ENCODE measurements around the gene CCKAR.

CCKAR gene

DNA sequence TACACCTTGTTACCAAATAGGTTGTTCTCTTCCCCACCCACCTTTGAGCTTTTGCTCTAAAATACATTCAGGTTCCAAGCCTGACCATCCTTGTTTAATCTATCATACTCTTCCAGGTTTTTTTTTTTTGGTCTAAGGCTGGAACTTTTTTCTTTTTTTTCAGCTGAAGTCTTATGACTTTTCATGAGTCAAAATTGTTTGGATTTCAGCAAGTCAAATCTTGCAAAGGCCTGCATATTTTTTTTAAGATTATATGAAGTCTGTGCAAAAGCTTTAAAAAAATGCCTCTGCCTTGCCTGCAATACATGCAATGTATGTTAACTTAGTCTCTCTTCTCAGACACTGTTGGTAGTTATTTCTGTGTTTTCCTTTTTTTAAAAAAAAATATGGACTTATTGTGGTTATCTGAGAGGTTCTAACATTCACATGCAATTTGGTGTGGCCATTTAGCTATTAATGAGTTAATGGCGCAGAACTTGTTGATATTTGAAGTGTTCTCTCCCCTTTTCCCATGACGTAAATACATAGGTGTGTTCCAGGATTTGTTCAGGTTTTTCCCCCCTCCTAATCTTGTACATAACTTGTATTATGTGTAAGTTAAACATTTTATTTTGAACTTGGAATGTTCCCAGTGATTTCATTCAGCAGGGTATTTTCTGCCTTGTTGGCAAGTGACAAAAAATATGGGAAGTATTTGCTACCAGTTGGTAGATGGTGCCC lies 58.7 kb downstream of the CCKAR start:
- H3K27me3 Mint-ChIP-seq: no peaks in the 10 kb centered on the region
- H3K4me3 Mint-ChIP-seq: no peak overlapping the region
- H3K4me1 Mint-ChIP-seq: no peaks in the 10 kb centered on the region
- H3K9me3 Mint-ChIP-seq: no peaks in the 10 kb centered on the region
- H3K36me3 Mint-ChIP-seq: peaks cover 25% of the 10 kb centered on the region
- no peak overlapping the region for H3K27ac Mint-ChIP-seq
- DNase-seq (ENCODE audit: low spot score in 2 of 2) (no peak), ATAC-seq (ENCODE audit: low read depth) (no peak)

Measured in memory B cell (primary cell).